ENCODE measurements around the gene TMEM38B.
"Not testable (repeated sequence)": the region's sequence is repeated elsewhere in the genome, so short reads cannot be mapped to it uniquely, and the experiment has no call there.

The TMEM38B gene

DNA sequence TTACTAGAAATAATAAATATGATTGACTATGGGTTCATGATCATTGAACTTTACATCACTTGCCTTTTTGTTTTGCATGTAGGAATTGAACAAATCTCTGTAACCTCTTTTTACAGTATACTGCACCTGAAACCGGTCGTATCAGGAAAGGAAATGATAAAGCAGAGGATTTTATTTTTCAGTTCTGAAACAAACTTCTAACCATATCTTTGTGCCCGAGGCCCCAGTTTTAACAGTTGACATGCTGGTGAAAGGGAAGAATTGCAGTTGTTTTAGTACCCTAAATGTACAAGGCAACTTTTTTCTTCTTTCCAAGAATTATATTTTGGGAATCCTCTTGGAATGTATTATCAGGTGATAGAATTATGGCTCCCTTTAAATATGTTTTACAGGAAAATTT, 27.8 kb downstream of the TMEM38B start:
- DNase-seq (ENCODE audit: low spot score): no peak

DNA sequence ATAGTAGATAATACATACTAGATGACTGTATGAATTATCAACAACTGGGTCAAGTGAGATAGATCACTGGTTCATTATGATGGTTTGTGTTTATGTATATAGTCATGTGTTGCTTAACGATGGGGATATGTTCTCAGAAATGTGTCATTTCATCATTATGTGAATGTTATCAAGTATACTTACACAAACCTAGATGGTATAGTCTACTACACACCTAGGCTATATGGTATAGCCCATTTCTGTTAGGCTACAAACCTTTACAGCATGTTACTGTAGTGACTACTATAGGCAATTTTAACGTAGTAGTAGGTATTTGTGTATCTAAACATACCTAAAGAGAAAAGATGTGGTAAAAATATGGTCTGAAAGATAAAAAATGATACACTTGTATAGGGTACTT, 31.0 kb downstream of the TMEM38B start:
- no peak for DNase-seq (ENCODE audit: low spot score)

DNA sequence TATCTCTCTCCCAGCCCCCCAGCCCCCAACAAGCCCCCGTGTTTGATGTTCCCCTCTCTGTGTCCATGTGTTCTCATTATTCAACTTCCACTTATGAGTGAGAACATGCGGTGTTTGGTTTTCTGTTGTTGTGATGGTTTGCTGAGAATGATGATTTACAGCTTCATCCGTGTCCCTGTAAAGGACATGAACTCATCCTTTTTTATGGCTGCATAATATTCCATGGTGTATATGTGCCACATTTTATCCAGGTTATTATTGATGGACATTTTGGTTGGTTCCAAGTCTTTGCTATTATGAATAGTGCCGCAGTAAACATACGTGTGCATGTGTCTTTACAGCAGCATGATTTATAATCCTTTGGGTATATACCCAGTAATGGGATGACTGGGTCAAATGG, 33.9 kb downstream of the TMEM38B start:
- not testable (repeated sequence) for DNase-seq (ENCODE audit: low spot score)

DNA sequence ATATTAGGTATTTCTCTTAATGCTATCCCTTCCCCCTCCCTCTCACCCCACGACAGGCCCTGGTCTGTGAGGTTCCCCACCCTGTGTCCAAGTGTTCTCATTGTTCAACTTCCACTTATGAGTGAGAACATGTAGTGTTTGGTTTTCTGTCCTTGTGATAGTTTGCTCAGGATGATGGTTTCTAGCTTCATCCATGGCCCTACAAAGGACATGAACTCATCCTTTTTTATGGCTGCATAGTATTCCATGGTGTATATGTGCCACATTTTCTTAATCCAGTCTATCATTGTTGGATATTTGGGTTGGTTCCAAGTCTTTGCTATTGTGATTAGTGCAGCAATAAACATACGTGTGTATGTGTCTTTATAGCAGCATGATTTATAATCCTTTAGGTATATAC, 37.1 kb downstream of the TMEM38B start:
- not testable (repeated sequence) for DNase-seq (ENCODE audit: low spot score)

DNA sequence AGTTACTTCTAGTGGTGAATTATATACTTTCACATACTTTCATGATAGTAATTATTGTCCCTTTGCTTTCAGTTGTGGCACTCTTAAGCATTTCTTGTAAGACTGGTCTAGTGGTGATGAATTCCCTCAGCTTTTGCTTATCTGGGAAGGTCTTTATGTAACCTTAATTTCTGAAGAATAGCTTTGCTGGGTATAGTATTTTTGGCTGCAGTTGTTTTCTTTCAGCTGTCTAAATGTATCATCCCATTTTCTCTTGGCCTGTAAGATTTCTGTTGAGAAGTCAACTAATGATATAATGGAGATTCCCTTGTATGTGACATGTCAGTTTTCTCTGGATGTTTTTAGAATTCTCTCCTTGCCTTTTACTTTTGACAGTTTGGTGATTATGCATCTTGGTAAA, 41.0 kb downstream of the TMEM38B start:
- no peak for DNase-seq (ENCODE audit: low spot score)

- no peak for DNase-seq (ENCODE audit: low spot score)
These were observed 42.9 kb downstream of the TMEM38B start for GRCh38 chr9:105737205-105737604.

DNA sequence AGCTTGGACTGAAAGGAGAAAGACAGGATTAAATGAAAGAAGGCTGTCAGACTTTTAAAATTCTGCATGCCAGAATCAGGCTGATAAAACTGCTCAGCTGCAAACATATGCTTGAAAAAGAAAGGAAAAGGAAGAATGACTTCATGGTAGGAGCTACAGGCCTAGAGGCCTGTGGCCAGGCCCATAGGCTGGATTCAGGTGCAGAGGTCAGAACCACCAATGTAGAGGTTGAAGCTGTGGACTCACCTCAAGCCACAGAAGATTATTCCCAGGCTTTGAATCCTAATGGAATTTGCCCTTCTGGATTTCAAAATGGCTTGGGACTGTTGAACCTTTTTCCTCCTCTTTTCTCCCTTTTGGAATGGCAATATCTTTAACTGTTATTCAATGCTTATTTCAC, 47.7 kb downstream of the TMEM38B start:
- DNase-seq (ENCODE audit: low spot score): no peak

- DNase-seq (ENCODE audit: low spot score): not testable (repeated sequence)
These were observed 53.0 kb downstream of the TMEM38B start for GRCh38 chr9:105747325-105747724.

GRCh38 chr9:105751761-105752160, 57.4 kb downstream of the TMEM38B start:
- no peak for DNase-seq (ENCODE audit: low spot score)

DNA sequence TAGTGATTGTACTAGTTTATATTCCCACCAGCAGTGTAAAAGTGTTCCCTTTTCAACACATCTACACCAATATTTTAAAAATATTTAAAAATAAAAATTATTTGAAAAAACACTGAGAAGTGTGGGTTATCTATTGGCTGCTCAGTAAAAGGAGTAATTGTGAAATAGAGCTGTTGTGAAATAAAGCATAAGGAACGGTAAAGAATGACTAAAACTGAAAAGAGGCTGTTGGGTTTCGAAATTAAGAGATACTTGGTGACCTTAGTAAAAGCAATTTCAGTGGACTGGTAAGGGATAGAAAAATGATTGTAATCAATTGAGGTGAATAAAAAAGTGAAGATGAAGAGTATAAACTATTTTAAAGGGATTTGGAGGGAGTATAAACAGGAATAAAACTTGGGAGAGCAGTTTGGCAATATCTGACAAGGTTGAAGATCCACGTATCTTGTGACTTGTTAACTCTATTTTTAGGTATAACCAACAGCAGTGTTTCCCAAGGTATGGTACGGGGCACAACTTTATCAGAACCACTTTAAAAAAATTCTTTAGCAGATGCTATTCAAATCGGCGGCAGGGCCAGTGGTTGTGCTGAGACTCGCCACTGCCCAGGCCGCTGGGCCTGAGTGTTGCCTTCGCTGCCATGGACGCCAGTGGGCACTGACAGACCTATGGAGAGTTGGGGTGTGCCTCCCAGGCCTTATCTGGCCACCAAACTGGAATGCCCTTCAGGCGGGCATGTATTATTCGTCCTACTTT, 63.3 kb downstream of the TMEM38B start:
- DNase-seq (ENCODE audit: low spot score): no peak

GRCh38 chr9:105760053-105760452, 65.7 kb downstream of the TMEM38B start:
- no peak for DNase-seq (ENCODE audit: low spot score)

GRCh38 chr9:105782561-105783494, 88.5 kb downstream of the TMEM38B start:
- DNase-seq (ENCODE audit: low spot score): not testable (repeated sequence)

DNA sequence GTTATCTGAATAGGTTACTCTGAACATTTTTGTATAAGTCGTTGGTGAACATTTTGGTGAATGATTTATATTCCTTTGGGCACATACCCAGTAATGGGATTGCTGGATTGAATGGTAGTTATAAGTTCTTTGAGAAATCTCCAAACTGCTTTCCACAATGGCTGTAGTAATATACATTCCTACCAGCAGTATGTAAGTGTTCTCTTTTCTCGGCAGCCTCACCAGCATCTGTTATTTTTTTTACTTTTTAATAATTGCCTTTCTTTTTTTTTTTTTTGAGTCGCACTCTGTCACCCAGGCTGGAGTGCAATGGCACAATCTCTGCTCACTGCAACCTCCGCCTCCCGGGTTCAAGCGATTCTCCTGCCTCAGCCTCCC, 89.1 kb downstream of the TMEM38B start:
- not testable (repeated sequence) for DNase-seq (ENCODE audit: low spot score)

GRCh38 chr9:105786796-105787195, 92.5 kb downstream of the TMEM38B start:
- DNase-seq (ENCODE audit: low spot score): not testable (repeated sequence)

DNA sequence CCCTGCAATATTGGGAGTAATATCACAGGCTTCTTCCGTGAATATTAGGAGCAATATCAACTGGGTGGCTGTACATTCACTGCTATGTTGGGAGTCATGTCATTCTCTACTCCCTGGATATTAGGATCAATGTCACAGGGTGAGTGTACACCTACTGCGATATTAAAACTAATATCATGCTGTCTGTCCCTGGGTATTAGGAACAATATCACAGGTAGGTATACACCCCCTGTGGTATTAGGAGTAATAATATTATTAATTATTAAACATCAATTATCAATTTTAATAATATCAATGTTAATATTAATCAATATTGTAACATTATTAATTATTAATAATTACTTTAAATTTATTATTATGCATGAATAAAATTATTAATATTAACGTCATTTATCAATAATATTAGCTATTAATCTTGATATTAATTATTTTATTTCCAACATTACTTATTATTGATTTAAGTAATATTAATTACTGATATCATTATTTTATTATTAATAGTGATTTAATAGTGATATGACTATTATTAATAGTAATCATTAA, 121.9 kb downstream of the TMEM38B start:
- DNase-seq (ENCODE audit: low spot score): no peak

DNA sequence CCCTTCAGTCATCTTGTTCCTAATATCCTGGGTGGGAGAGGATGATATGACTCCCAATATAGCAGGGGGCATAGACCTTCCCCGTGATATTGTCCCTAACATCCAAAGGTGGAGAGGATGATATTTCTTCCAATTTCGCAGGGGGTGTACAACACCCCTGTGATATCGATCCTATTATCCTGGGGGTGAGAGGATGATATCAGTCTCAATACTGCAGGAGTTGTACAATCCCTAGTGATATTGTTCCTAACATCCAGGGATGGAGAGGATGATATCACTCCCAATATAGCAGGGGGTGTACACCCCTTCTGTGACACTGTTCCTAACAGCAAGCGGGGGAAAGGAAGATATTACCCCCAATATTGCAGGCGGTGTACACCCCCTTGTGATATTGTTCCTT, 122.6 kb downstream of the TMEM38B start:
- no peak for DNase-seq (ENCODE audit: low spot score)

- DNase-seq (ENCODE audit: low spot score): no peak
These were observed 124.6 kb downstream of the TMEM38B start for GRCh38 chr9:105818903-105819302.

DNA sequence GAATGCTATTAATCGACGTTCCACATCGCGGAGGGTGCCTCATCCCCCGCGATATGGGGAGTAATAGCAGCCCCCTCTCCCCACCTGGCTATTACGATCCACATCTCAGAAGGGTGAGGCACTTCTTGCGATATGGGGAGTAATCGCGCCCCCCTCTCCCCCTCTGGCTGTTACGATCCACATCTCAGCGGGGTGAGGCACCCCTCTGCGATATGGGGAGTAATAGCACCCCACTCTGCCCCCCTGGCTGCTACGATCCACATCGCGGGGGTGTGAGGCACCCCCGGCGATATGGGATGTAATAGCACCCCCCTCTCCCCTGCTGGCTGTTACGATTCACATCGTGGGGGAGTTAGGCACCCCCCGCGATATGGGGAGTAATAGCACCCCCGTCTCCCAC, 128.5 kb downstream of the TMEM38B start:
- DNase-seq (ENCODE audit: low spot score): no peak
